T-helper 2 cell treated with Interferon-gamma antibody and Interleukin-4, amounts not matched to agents 100 ng/mL and 5 ng/mL, for 36 hours (primary cell): ENCODE results near the gene MEN1. TPM values are rescaled to one million over a fixed set of nuclear protein-coding genes. Genes with fewer than 3 reads are reported as not detected.

Experiments used
- total RNA-seq: library from RNA; stranded (reverse); gene quantifications from 2 replicates; pipeline ENCODE4 v1.2.3, GENCODE V29; 2022

The MEN1 gene
- total RNA-seq, 1 donor from 2014 or later: 31.5 TPM

Other genes with a start within 250 kb of the MEN1 start
- gene SLC22A12, start 219.3 kb downstream of the MEN1 start, total RNA-seq: not detected in 2 replicates
- gene NRXN2, start 87.4 kb downstream of the MEN1 start, total RNA-seq: 0.05 and 0.09 TPM in 2 replicates
- gene RASGRP2, start 66.4 kb downstream of the MEN1 start, total RNA-seq: 276 and 280 TPM in 2 replicates
- gene PYGM, start 50.6 kb downstream of the MEN1 start, total RNA-seq: 4.0 and 4.3 TPM in 2 replicates
- gene SF1, start 32.0 kb downstream of the MEN1 start, total RNA-seq: 492 and 527 TPM in 2 replicates
- gene MAP4K2, start 7.3 kb downstream of the MEN1 start, total RNA-seq: 72.5 and 79.7 TPM in 2 replicates
- gene CDC42BPG, start 34.1 kb upstream of the MEN1 start, total RNA-seq: 0.50 and 0.82 TPM in 2 replicates
- gene EHD1, start 68.1 kb upstream of the MEN1 start, total RNA-seq: 106 TPM in 2 replicates
- 19.6 and 20.9 TPM in 2 replicates for gene ATG2A, start 106.7 kb upstream of the MEN1 start, total RNA-seq
- 7.5 and 8.9 TPM in 2 replicates for gene PPP2R5B, start 114.1 kb upstream of the MEN1 start, total RNA-seq
- not detected in 2 replicates for gene GPHA2, start 125.3 kb upstream of the MEN1 start, total RNA-seq
- not detected in 2 replicates for gene MAJIN, start 161.6 kb upstream of the MEN1 start, total RNA-seq
- not detected in 2 replicates for gene BATF2, start 186.4 kb upstream of the MEN1 start, total RNA-seq
- gene ARL2, start 203.6 kb upstream of the MEN1 start, total RNA-seq: 60.1 and 65.7 TPM in 2 replicates
- gene SNX15, start 216.9 kb upstream of the MEN1 start, total RNA-seq: 27.7 and 27.8 TPM in 2 replicates
- 23.0 and 24.0 TPM in 2 replicates for gene SAC3D1, start 230.7 kb upstream of the MEN1 start, total RNA-seq
- gene NAALADL1, start 248.0 kb upstream of the MEN1 start, total RNA-seq: 8.5 and 9.8 TPM in 2 replicates